IMR-90 (cell line): ENCODE measurements around the gene INO80E.

Experiments
- BHLHE40 ChIP-seq: fragments of 150-350 bp; IDR thresholded peaks from 2 replicates; pipeline ENCODE4 v1.6.1; 2016; ENCODE audit warnings: mild to moderate bottlenecking, low read depth, low read length
- CEBPB ChIP-seq: IDR thresholded peaks from 2 replicates; pipeline ENCODE4 v1.6.1; 2012; ENCODE audit warnings: low read depth, low read length, improper control_type of control experiment
- CTCF ChIP-seq: conservative IDR thresholded peaks from 2 replicates; pipeline ENCODE4 v1.5.1; 2012; ENCODE audit warnings: mild to moderate bottlenecking, low read depth, low read length, improper control_type of control experiment
- ELK1 ChIP-seq: fragments of 150-350 bp; IDR thresholded peaks from 2 replicates; pipeline ENCODE4 v1.6.1; 2016; ENCODE audit warnings: low read depth, mild to moderate bottlenecking, low read length, moderate library complexity, borderline replicate concordance
- MXI1 ChIP-seq: IDR thresholded peaks from 2 replicates; pipeline ENCODE4 v1.6.1; 2012; ENCODE audit warnings: low read depth, mild to moderate bottlenecking, low read length, moderate library complexity, borderline replicate concordance
- POLR2A ChIP-seq: IDR thresholded peaks from 2 replicates; pipeline ENCODE4 v1.6.1; 2012; ENCODE audit warnings: mild to moderate bottlenecking, low read depth, low read length
- RAD21 ChIP-seq: IDR thresholded peaks from 2 replicates; pipeline ENCODE4 v1.6.1; 2012; ENCODE audit warnings: low read length, improper control_type of control experiment
- RCOR1 ChIP-seq: IDR thresholded peaks from 2 replicates; pipeline ENCODE4 v1.6.1; 2012; ENCODE audit warnings: mild to moderate bottlenecking, low read length, improper control_type of control experiment; ENCODE audit not compliant: insufficient replicate concordance
- RFX5 ChIP-seq: IDR thresholded peaks from 2 replicates; pipeline ENCODE4 v1.8.0; 2012; ENCODE audit warnings: low read depth, mild to moderate bottlenecking, low read length, moderate library complexity
- SMC3 ChIP-seq: fragments of 150-350 bp; IDR thresholded peaks from 2 replicates; pipeline ENCODE4 v1.6.1; 2016; ENCODE audit warnings: low read depth, mild to moderate bottlenecking, antibody characterized with exemption, low read length, moderate library complexity
- USF2 ChIP-seq: fragments of 150-350 bp; IDR thresholded peaks from 2 replicates; pipeline ENCODE4 v1.6.1; 2017; ENCODE audit warnings: mild to moderate bottlenecking, antibody characterized with exemption, low read length, low read depth

GRCh38 chr16:29978081-29978480 lies 18.0 kb upstream of the INO80E start:
- TF ChIP-seq CTCF (no peak), USF2 (no peak), RAD21 (no peak), BHLHE40 (no peak), POLR2A (no peak), RCOR1 (no peak), RFX5 (no peak), SMC3 (no peak), MXI1 (no peak), CEBPB (no peak), ELK1 (no peak)
